ENCODE data around the gene TNS4.

DNA sequence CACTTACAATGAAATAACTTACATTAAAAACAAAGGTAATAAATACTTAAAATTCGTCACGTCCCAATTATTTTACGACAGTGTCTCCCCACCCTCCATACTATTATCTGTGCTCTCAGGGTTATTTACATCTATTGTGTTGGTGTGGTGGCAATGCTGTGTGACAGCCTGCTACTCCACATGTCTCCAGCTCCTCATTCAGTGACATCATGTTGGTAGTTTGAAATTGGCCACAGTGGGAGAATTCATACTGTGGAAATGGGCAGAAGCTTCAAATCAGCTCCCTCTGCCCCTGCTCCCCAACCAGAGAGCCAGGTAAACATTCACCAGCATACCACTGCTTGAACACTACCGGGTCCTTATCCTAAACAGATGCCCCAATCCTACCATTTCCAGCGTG, 6.3 kb downstream of the TNS4 start:
- TF ChIP-seq CTCF (IDR thresholded peaks at IDR 0.05) = no peak
- TF ChIP-seq POLR2A (IDR thresholded peaks at IDR 0.05) = no peak

All from tibial nerve (tissue), 3 donors.